DMS 273 (cell line): ENCODE data around the gene CLSTN2.
A peak's percentile ranks its signal among the peaks of the same experiment; 100 is the strongest.

Experiments used
- DNase-seq: peaks from one replicate; lab custom pipeline; 2025; ENCODE audit not compliant: unreplicated experiment; lab: John Stamatoyannopoulos, UW

The CLSTN2 gene

GRCh38 chr3:140323561-140323960 lies 388.6 kb downstream of the CLSTN2 start:
- DNase-seq, result no peak

GRCh38 chr3:140332131-140332530 lies 397.1 kb downstream of the CLSTN2 start:
- no peak for DNase-seq

GRCh38 chr3:140334132-140334929 lies 399.3 kb downstream of the CLSTN2 start:
- no peak for DNase-seq

GRCh38 chr3:140336465-140336864 lies 401.5 kb downstream of the CLSTN2 start:
- DNase-seq, result no peak

GRCh38 chr3:140338916-140339315 lies 403.9 kb downstream of the CLSTN2 start:
- DNase-seq, result no peak

- DNase-seq, result peak; percentile 57
These were observed 406.2 kb downstream of the CLSTN2 start for GRCh38 chr3:140341203-140341602.

GRCh38 chr3:140341817-140342403 lies 406.9 kb downstream of the CLSTN2 start:
- DNase-seq, result peak; percentile 81

- peak; percentile 75 for DNase-seq
These were observed 407.7 kb downstream of the CLSTN2 start for GRCh38 chr3:140342668-140343067.

- DNase-seq, result peak; percentile 26
These were observed 408.5 kb downstream of the CLSTN2 start for GRCh38 chr3:140343211-140344081.

- peak; percentile 60 for DNase-seq
These were observed 409.1 kb downstream of the CLSTN2 start for GRCh38 chr3:140344082-140344454.

GRCh38 chr3:140344601-140345205 lies 409.7 kb downstream of the CLSTN2 start:
- peak; percentile 98 for DNase-seq

- DNase-seq, result peak; percentile 56
These were observed 412.2 kb downstream of the CLSTN2 start for GRCh38 chr3:140347151-140347550.

GRCh38 chr3:140349938-140350337 lies 415.0 kb downstream of the CLSTN2 start:
- no peak for DNase-seq

GRCh38 chr3:140351466-140351865 lies 416.5 kb downstream of the CLSTN2 start:
- no peak for DNase-seq

GRCh38 chr3:140355481-140355880 lies 420.5 kb downstream of the CLSTN2 start:
- DNase-seq, result no peak

GRCh38 chr3:140358686-140359085 lies 423.7 kb downstream of the CLSTN2 start:
- DNase-seq, result no peak

- no peak for DNase-seq
These were observed 424.4 kb downstream of the CLSTN2 start for GRCh38 chr3:140359233-140359995.

- no peak for DNase-seq
These were observed 425.3 kb downstream of the CLSTN2 start for GRCh38 chr3:140360332-140360731.

- peak; percentile 36 for DNase-seq
These were observed 428.8 kb downstream of the CLSTN2 start for GRCh38 chr3:140363801-140364200.

- DNase-seq, result peak; percentile 27
These were observed 431.1 kb downstream of the CLSTN2 start for GRCh38 chr3:140365872-140366697.
